GM21381 (cell line): ENCODE results near the gene CAAP1.
"Not testable (repeated sequence)": the region's sequence is repeated elsewhere in the genome, so short reads cannot be mapped to it uniquely, and the experiment has no call there.

Source experiments
- ATAC-seq: cut with Tn5 transposase; IDR thresholded peaks from one replicate; pipeline ENCODE4 v1.9.1; 2021; ENCODE audit warnings: mild to moderate bottlenecking, moderate library complexity; ENCODE audit not compliant: unreplicated experiment

CAAP1 gene

GRCh38 chr9:26850995-26851394, 41.6 kb downstream of the CAAP1 start:
- ATAC-seq = no peak

DNA sequence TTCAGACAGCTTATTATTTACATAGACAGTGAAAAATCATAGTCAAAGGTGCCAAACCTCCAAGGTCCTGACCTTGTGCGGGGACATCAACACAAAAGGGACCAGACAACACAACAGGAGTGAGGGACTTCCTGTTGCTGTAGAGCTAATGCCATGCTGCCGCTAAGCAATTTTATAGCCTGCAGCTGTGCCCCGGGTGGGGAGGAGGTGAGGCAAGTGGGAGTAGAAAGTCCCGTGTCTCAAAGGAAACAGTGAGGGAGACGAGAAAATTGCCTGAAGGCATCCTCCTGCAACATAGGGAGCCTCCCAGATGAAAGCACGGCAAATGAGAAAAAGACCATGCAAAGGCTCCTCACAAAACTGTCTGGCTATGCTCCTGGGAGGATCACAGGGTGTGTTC, 58.8 kb downstream of the CAAP1 start:
- ATAC-seq = no peak

DNA sequence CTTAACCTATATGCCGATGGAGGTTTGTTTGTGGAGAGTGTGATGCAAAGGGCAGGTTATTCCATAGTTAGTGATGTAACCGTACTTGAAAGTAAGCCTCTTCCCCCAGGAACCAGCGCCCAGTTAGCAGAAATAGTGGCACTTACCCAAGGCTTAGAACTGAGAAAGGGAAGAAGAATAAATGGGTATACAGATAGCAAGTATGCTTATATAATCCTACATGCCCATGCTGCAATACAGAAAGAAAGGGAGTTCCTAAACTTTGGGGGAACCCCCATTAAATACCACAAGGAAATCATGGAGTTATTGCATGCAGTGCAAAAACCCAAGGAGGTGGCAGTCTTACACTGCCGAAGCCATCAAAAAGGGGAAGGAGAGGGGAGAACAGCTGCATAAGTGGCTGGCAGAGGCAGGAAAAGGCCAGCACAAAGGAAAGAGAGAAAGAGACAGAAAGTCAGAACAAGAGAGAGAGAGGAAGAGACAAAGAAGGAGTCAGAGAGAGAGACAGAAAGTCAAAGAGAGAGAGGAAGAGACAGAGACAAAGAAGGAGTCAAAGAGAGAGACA, 64.1 kb downstream of the CAAP1 start:
- ATAC-seq = not testable (repeated sequence)

GRCh38 chr9:26814799-26815198, 77.8 kb downstream of the CAAP1 start:
- ATAC-seq = no peak

DNA sequence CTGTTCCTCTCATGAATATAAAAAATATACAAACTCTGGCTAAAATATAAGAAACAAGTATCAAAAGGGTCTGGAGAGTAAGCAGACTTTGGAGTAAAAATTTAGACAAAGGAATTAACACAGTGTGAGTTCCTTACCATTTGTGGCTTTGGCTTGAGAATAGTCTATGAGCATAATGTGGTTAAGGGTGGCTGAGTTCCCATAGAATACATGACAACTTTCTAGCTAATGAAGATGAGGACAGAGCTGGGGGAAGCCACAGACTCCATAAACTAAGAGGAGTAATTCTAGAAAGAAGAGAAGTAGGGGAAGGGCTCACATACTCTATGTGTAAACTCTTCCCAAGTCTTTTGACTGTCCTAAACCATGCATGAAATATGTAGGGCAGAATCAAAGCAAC, 79.4 kb downstream of the CAAP1 start:
- ATAC-seq = no peak

GRCh38 chr9:26812217-26812616, 80.4 kb downstream of the CAAP1 start:
- ATAC-seq = no peak

GRCh38 chr9:26811106-26811505, 81.5 kb downstream of the CAAP1 start:
- no peak for ATAC-seq

- ATAC-seq = no peak
Measured at GRCh38 chr9:26809795-26810194, 82.8 kb downstream of the CAAP1 start.

DNA sequence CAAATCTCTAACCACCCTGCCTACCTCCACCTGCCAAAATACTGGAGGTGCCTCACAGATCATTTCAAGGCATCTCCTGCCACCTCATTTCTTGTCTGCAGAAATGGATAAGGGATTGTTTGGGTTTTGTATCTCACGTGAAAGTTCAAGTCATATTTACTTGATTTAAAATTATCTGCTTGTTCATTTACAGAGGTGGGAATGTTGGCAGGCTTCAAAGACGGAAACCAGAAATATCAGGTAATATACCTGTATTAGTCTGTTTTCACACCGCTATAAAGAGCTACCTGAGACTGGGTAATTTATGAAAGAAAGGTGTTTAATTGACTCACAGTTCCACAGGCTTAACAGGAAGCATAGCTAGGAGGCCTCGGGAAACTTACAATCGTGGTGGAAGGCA, 85.4 kb downstream of the CAAP1 start:
- no peak for ATAC-seq

DNA sequence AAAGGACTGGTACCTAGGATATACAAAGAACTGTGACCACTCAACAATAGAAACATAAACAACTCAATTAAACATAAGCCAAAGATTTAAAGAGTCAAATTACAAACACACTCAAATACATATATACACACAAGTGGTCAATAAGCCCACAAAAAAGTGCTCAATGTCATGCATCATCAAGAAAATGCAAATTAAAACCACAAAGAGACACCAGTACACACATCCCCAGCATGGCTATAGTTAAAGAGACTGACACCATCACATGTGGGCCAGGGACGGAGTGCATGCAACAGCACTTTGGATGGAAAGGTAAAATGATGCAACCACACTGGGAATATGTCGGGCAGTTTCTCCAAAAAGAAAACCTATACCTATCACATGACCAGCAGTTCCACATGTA, 89.7 kb downstream of the CAAP1 start:
- no peak for ATAC-seq

DNA sequence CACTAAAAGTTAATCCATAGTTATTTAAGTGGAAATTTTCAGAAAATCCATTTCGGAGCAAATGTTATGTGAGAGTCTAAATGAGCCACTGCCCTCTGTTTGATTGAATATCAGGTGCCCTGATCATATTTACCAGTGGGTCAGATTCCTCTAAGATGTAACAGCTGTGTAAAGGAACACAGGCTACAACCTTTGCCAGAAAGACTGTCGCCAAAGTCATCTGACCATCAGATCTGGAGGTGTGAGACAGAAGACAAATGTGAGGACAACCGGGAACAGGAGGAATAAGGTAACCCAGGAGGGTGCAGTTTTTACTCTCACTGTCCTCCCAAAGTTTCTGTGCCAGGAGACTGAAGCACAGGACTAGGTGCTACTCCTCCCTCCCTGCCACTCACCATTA, 90.8 kb downstream of the CAAP1 start:
- no peak for ATAC-seq

- ATAC-seq = no peak
Measured at GRCh38 chr9:26800322-26800721, 92.3 kb downstream of the CAAP1 start.

DNA sequence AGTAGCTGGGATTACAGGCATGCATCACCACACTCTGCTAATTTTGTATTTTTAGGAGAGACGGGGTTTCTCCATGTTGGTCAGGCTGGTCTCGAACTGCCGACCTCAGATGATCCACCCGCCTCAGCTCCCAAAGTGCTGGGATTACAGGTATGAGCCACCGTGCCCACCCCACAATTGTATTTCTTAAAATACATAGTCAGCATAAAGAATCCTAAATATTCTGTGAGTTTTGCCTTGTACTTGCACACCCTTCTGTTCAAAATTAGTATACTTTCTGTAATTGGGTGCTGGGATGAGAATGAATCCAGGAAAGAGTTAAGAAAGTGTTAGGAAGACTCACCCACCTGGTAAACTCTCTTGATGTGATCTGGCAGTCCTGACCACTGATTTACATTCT, 101.3 kb downstream of the CAAP1 start:
- ATAC-seq = no peak
